Posterior vena cava (tissue), 2 donors: Measurements from ENCODE around the gene PHF23. TPM values are rescaled to one million over a fixed set of nuclear protein-coding genes. Genes with fewer than 3 reads are reported as not detected.
A peak's percentile ranks its signal among the peaks of the same experiment; 100 is the strongest.

Experiments used
- DNase-seq: peaks from one replicate; pipeline ENCODE4 v3.0.0-alpha.2; 2020; ENCODE audit warnings: low spot score
- intact Hi-C, 2 donors: fragments of 100-400 bp; cut with DNase I; formaldehyde crosslinking; loops; one replicate each; pipeline versions ENCODE4 v1.14.1 to v1.14.2; 2022 to 2023
- total RNA-seq, 2 donors: library from RNA; stranded (reverse); fragmentation: NEBNext Ultra II Directional; extraction: Animal tissue kit (Norgen Biotek cat#: 25700); gene quantifications; one replicate each; pipeline ENCODE4 v1.2.1, GENCODE V29; 2021
- donor health status: DM: yes; HTN: yes; CAD: no.
- donor health status: DM: yes; HTN: yes; CAD: no.

The PHF23 gene
- total RNA-seq, 2 donors from 2014 or later, result 20.4 to 27.5 TPM

- intact Hi-C loops, result no loop called here
- DNase-seq, result peak; percentile 100
Measured at GRCh38 chr17:7214300-7215135, 24.7 kb downstream of the PHF23 start.

- peak; percentile 93 for DNase-seq
- intact Hi-C loops, result no loop called here
Measured at GRCh38 chr17:7213895-7214299, 25.4 kb downstream of the PHF23 start.

- no peak for DNase-seq
- intact Hi-C loops, result no loop called here
Measured at GRCh38 chr17:7211491-7212273, 27.6 kb downstream of the PHF23 start.

GRCh38 chr17:7208754-7209460 is 30.4 kb downstream of the PHF23 start:
- intact Hi-C loops, result no loop called here
- DNase-seq, result no peak

- intact Hi-C loops, result no loop called here
- DNase-seq, result no peak
Measured at GRCh38 chr17:7208027-7208571, 31.2 kb downstream of the PHF23 start.

GRCh38 chr17:7207120-7208001 is 31.9 kb downstream of the PHF23 start:
- intact Hi-C loops, result no loop called here
- DNase-seq, result no peak

- DNase-seq, result no peak
- intact Hi-C loops, result no loop called here
Measured at GRCh38 chr17:7205561-7205960, 33.7 kb downstream of the PHF23 start.

- intact Hi-C loops, result no loop called here
- peak; percentile 95 for DNase-seq
Measured at GRCh38 chr17:7204828-7205461, 34.3 kb downstream of the PHF23 start.

GRCh38 chr17:7204336-7204735 is 34.9 kb downstream of the PHF23 start:
- intact Hi-C loops, result no loop called here
- DNase-seq, result no peak

- no peak for DNase-seq
- intact Hi-C loops, result no loop called here
Measured at GRCh38 chr17:7203391-7203790, 35.9 kb downstream of the PHF23 start.

GRCh38 chr17:7196651-7197401 is 42.4 kb downstream of the PHF23 start:
- intact Hi-C loops, result no loop called here
- no peak for DNase-seq

- intact Hi-C loops, result no loop called here
- no peak for DNase-seq
Measured at GRCh38 chr17:7195971-7196370, 43.3 kb downstream of the PHF23 start.

- no peak for DNase-seq
- intact Hi-C loops, result no loop called here
Measured at GRCh38 chr17:7192271-7192937, 46.9 kb downstream of the PHF23 start.

- intact Hi-C loops, result no loop called here
Measured at GRCh38 chr17:7191571-7192270, 47.5 kb downstream of the PHF23 start.

GRCh38 chr17:7191069-7191468 is 48.2 kb downstream of the PHF23 start:
- DNase-seq, result no peak
- intact Hi-C loops, result no loop called here

More at GRCh38 chr17:7191571-7192270, 47.5 kb downstream of the PHF23 start:
- no peak for DNase-seq

GRCh38 chr17:7190276-7190917 is 48.9 kb downstream of the PHF23 start:
- intact Hi-C loops, result no loop called here
- DNase-seq, result no peak
